Upper lobe of right lung (tissue), 1 donor: Measurements from ENCODE around the gene MARCKS. TPM values are rescaled to one million over a fixed set of nuclear protein-coding genes. Genes with fewer than 3 reads are reported as not detected.

Source experiments
- ATAC-seq: fragments of 200-7000 bp; cut with Tn5 transposase; one replicate; pipeline ENCODE4 v1.9.1; 2020; ENCODE audit warnings: mild to moderate bottlenecking, moderate library complexity
- DNase-seq: peaks from one replicate; pipeline ENCODE4 v3.0.0-alpha.2; 2020
- H3K27ac ChIP-seq: fragments of 200-600 bp; one replicate; pipeline ENCODE4 v1.8.0; 2022
- H3K27me3 ChIP-seq: fragments of 200-600 bp; one replicate; pipeline ENCODE4 v1.8.0; 2022; ENCODE audit warnings: mild to moderate bottlenecking
- H3K36me3 ChIP-seq: fragments of 200-600 bp; one replicate; pipeline ENCODE4 v1.8.0; 2022
- H3K4me1 ChIP-seq: fragments of 200-600 bp; one replicate; pipeline ENCODE4 v1.8.0; 2022
- H3K4me3 ChIP-seq: fragments of 200-600 bp; one replicate; pipeline ENCODE4 v1.8.0; 2022; ENCODE audit warnings: mild to moderate bottlenecking
- H3K9me3 ChIP-seq: fragments of 200-600 bp; one replicate; pipeline ENCODE4 v1.8.0; 2022
- CTCF ChIP-seq: fragments of 200-600 bp; IDR thresholded peaks from one replicate; pipeline ENCODE4 v1.8.0; 2022; ENCODE audit warnings: antibody characterized with exemption
- intact Hi-C: fragments of 100-400 bp; cut with DNase I; formaldehyde crosslinking; loops from one replicate; pipeline ENCODE4 v1.11.0; 2022
- total RNA-seq: library from RNA; stranded (reverse); fragmentation: NEBNext Ultra II Directional; extraction: Animal tissue kit (Norgen Biotek cat#: 25700); gene quantifications from one replicate; pipeline ENCODE4 v1.2.1, GENCODE V29; 2021
- donor health status: DM: no; HTN: yes; CAD: no; lungs with severe emphysema.

The MARCKS gene
- total RNA-seq, 1 donor from 2014 or later, result 73.4 TPM

- no peak for ATAC-seq
- Histone ChIP-seq H3K36me3 (no peaks in the 10 kb centered on the region), H3K9me3 (no peaks in the 10 kb centered on the region), H3K4me3 (no peak overlapping the region), H3K27me3 (no peaks in the 10 kb centered on the region), H3K27ac (no peak overlapping the region), H3K4me1 (peaks cover 10% of the 10 kb centered on the region)
- TF ChIP-seq CTCF, result no peak
- intact Hi-C loops, result no loop called here
- DNase-seq, result no peak
Measured at GRCh38 chr6:113820761-113821160, 36.4 kb upstream of the MARCKS start.

- intact Hi-C loops, result no loop called here
- no peak for TF ChIP-seq CTCF
- H3K36me3 ChIP-seq, result no peaks in the 10 kb centered on the region
Measured at GRCh38 chr6:113821445-113821844, 35.7 kb upstream of the MARCKS start.

GRCh38 chr6:113823916-113824315 lies 33.2 kb upstream of the MARCKS start:
- ATAC-seq (no peak), DNase-seq (no peak)
- Histone ChIP-seq H3K27me3 (no peaks in the 10 kb centered on the region), H3K36me3 (no peaks in the 10 kb centered on the region), H3K4me3 (no peak overlapping the region), H3K27ac (no peak overlapping the region), H3K4me1 (peaks cover 2% of the 10 kb centered on the region), H3K9me3 (no peaks in the 10 kb centered on the region)
- intact Hi-C loops, result no loop called here
- TF ChIP-seq CTCF, result no peak

More at GRCh38 chr6:113821445-113821844, 35.7 kb upstream of the MARCKS start:
- ATAC-seq (no peak), DNase-seq (no peak)
- Histone ChIP-seq H3K27me3 (no peaks in the 10 kb centered on the region), H3K4me3 (no peak overlapping the region), H3K9me3 (no peaks in the 10 kb centered on the region), H3K4me1 (peaks cover 10% of the 10 kb centered on the region), H3K27ac (no peak overlapping the region)

- Histone ChIP-seq H3K4me1 (no peaks in the 10 kb centered on the region), H3K27ac (no peak overlapping the region), H3K27me3 (no peaks in the 10 kb centered on the region), H3K4me3 (no peak overlapping the region), H3K36me3 (no peaks in the 10 kb centered on the region), H3K9me3 (no peaks in the 10 kb centered on the region)
- ATAC-seq (no peak), DNase-seq (no peak)
- no peak for TF ChIP-seq CTCF
- intact Hi-C loops, result no loop called here
Measured at GRCh38 chr6:113824411-113824810, 32.7 kb upstream of the MARCKS start.

GRCh38 chr6:113824866-113825265 lies 32.3 kb upstream of the MARCKS start:
- Histone ChIP-seq H3K4me3 (no peak overlapping the region), H3K4me1 (no peaks in the 10 kb centered on the region), H3K36me3 (no peaks in the 10 kb centered on the region), H3K9me3 (no peaks in the 10 kb centered on the region), H3K27me3 (no peaks in the 10 kb centered on the region), H3K27ac (no peak overlapping the region)
- intact Hi-C loops, result no loop called here
- no peak for TF ChIP-seq CTCF
- ATAC-seq (no peak), DNase-seq (no peak)

- Histone ChIP-seq H3K36me3 (no peaks in the 10 kb centered on the region), H3K9me3 (no peaks in the 10 kb centered on the region), H3K27me3 (no peaks in the 10 kb centered on the region), H3K4me1 (no peaks in the 10 kb centered on the region), H3K27ac (no peak overlapping the region), H3K4me3 (no peak overlapping the region)
- DNase-seq (peak; percentile 65), ATAC-seq (peak; percentile 57)
- TF ChIP-seq CTCF, result no peak
- intact Hi-C loops, result no loop called here
Measured at GRCh38 chr6:113825781-113826180, 31.4 kb upstream of the MARCKS start.
